GM12872 (cell line): Measurements from ENCODE around the gene S1PR3.

Experiments used
- CTCF ChIP-seq: IDR thresholded peaks from 3 replicates; pipeline ENCODE4 v1.5.1; 2011; ENCODE audit warnings: low read depth, mild to moderate bottlenecking, low read length, moderate library complexity; ENCODE audit not compliant: insufficient read depth

Gene S1PR3

DNA sequence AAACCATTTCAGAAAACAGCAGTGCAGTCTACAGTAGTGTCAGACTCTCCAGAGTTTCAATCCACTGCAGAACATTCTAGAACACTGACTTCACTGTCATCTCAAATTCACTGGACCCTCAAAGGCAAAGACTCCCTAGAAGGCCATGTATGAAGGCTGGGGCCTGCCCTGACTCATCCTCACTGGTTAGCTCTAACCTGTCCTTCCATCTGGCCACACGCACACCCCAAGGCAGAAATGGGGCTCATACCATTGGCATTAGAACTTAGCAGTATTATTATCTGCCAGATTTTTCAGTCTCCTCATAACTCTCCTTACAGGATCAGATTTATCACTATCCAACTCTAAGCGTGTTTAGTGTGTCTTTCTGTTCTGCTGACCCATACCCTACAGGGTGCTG is 20.4 kb downstream of the S1PR3 start:
- no peak for TF ChIP-seq CTCF

GRCh38 chr9:89012294-89013042 is 21.2 kb downstream of the S1PR3 start:
- TF ChIP-seq CTCF: no peak

- TF ChIP-seq CTCF: no peak
Observed at GRCh38 chr9:89013660-89014059, 22.4 kb downstream of the S1PR3 start.

DNA sequence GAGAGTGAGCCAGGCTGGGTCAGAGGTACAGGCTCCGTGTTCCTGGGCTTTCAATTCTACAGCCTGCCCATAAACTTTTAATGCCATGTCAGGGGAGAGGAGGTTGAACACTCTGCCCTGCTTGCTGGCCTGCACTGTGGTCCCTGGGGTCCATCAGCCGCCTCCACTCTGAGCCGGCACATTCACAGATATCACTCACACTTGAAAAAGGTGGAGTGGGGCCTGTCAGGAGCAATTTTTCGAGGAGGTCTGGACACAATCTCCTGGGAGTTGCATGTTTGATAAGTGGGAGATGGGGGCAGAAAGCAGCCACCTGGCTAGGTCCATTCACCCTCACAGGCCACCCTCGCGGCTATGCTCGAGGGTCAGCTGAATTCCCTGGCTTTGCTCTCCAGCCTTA is 22.9 kb downstream of the S1PR3 start:
- TF ChIP-seq CTCF: no peak

DNA sequence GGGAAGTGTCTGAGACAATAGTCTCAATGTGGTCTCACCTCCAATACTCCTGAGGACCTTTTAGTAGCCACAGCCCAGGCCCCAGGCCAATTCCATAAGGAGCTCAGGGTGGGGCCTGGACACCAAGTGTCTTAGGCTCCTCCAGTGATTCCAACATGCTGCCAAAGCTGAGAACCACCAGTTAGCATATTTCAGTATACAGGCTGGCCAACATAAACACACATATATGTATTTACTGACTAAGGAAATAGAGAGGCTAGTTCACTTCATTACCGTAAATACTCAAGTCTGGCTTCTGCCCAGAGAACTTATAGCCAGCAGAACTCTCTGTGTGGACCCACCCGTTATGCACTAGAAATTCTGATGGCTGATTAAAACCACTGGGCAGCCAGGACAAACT is 24.1 kb downstream of the S1PR3 start:
- TF ChIP-seq CTCF: no peak

DNA sequence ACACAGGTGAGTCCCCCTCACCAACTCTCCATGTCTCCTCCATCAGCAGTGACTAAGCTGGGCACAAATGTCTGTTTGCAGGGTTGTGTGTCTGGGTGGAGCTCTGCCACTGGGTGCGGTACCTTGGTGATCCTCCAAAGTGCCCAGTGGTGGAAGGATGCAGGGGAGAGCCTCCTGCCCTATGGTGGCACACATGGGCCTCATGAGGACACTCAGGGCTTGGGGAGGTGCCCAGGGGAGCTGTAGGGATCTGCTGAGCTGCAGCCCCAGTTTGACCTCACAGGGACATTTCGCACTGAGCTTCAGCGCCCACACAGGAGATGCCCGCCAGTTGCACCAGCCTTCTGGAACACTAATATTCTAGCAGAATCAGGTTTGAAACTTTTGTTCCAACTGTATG is 29.5 kb downstream of the S1PR3 start:
- TF ChIP-seq CTCF: no peak

DNA sequence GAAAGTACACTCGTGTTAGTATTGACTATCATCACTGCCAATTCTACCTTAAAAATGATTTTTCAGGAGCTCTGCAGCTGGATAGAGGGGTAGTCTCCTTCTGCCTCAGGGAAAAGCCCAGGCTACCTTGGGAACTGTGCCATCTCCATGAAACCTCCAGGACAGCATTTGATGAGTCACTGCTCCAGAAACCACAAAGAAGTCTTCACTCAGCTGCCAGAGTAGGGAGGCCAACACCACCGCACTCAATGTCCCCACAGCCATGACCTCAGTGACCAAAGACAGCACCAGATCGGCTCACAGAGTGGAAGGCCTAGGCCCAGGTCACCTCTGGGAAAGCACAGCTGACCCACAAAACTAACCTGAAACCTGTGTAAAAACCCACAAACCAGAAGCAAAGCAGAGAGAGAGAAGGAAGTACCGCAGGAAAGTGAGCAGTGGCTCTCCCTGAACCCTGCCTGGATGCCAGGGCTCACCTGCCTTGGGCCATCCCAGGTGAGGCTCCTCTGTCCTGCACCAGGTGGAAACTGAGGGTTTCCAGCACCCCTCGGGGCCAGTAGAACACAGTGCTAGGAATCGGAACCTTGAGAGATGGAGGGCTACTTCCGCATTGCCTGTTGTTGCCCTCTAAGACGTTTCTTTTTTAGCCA is 30.0 kb downstream of the S1PR3 start:
- TF ChIP-seq CTCF: no peak
